NB4 (cell line): ENCODE measurements around the gene SYNDIG1.

Experiments used
- CTCF ChIP-seq: IDR thresholded peaks from one replicate; pipeline ENCODE4 v1.5.1; 2012; ENCODE audit warnings: low read depth, low read length
- MAX ChIP-seq: IDR thresholded peaks from 2 replicates; pipeline ENCODE4 v1.6.1; 2011; ENCODE audit warnings: low read depth, low read length

- TF ChIP-seq MAX (no peak), CTCF (no peak)
Measured at GRCh38 chr20:24677626-24678315, 208.3 kb downstream of the SYNDIG1 start.
